Testis (tissue), 3 donors: ENCODE measurements around the gene RXRA. TPM values are rescaled to one million over a fixed set of nuclear protein-coding genes. Genes with fewer than 3 reads are reported as not detected.

ENCODE experiments used
- DNase-seq: peaks from one replicate; pipeline ENCODE4 v3.0.0-alpha.2; 2019
- H3K27ac ChIP-seq, 2 donors: fragments of 200-600 bp; sonication (generic); one replicate each; pipeline ENCODE4 v1.5.1; 2019
- H3K27me3 ChIP-seq: fragments of 200-600 bp; sonication (generic); one replicate; pipeline ENCODE4 v1.5.1; 2019
- H3K36me3 ChIP-seq: fragments of 200-600 bp; sonication (generic); one replicate; pipeline ENCODE4 v1.5.1; 2017; ENCODE audit warnings: low read depth; ENCODE audit errors: missing control alignments
- H3K4me1 ChIP-seq: fragments of 200-600 bp; sonication (generic); one replicate; pipeline ENCODE4 v1.5.1; 2019
- H3K4me3 ChIP-seq, 2 donors: fragments of 200-600 bp; sonication (generic); one replicate each; pipeline ENCODE4 v1.5.1; 2017 to 2019
- H3K9me3 ChIP-seq: fragments of 200-600 bp; sonication (generic); one replicate; pipeline ENCODE4 v1.5.1; 2017
- CTCF ChIP-seq, 3 experiments: fragments of 450-650 bp in 2 of 3; fragments of 200-600 bp in 1 of 3; sonication (generic) in 1 of 3; IDR thresholded peaks; one replicate each; pipeline ENCODE4 v1.5.1; 2016 to 2019; ENCODE audit warnings: antibody characterized with exemption in 3 of 3, mild to moderate bottlenecking in 2 of 3, moderate library complexity in 1 of 3
- POLR2A ChIP-seq: fragments of 450-650 bp; IDR thresholded peaks from one replicate; pipeline ENCODE4 v1.6.1; 2017; ENCODE audit warnings: antibody characterized with exemption, mild to moderate bottlenecking, moderate library complexity
- WGBS, 2 donors: methylation state at CpG; one replicate each; pipeline ENCODE4 v1.1.5; 2018; 5-methylcytosine and 5-hydroxymethylcytosine counted together
- intact Hi-C: fragments of 100-400 bp; cut with DNase I; formaldehyde crosslinking; loops from one replicate; pipeline ENCODE4 v1.15.1; 2023; ENCODE audit warnings: low total_unique reads
- polyA plus RNA-seq: library from polyadenylated mRNA; stranded (reverse); fragments of 350-450 nt; fragmentation: Illumina TruSeq; extraction: RNeasy Lipid Tissue Mini Kit (QIAGEN cat#74804); gene quantifications from one replicate; pipeline ENCODE4 v1.2.3, GENCODE V29; 2014; ENCODE audit warnings: low read depth, low replicate concordance; ENCODE audit not compliant: insufficient read depth
- total RNA-seq, 2 donors: library from RNA; depleted of rRNA; stranded (reverse); fragments of >200 nt; gene quantifications; one replicate each; pipeline ENCODE4 v1.2.3, GENCODE V29; 2016

RXRA gene
- total and polyA plus RNA-seq, 3 donors from 2014 or later: 31.3 to 61.0 (median 47.3) TPM

- Histone ChIP-seq H3K4me3 (no peak overlapping the region), H3K27ac (no peak overlapping the region), H3K4me1 (peaks cover 34% of the 10 kb centered on the region), H3K27me3 (no peaks in the 10 kb centered on the region), H3K36me3 (no peaks in the 10 kb centered on the region), H3K9me3 (no peaks in the 10 kb centered on the region)
- intact Hi-C loops: no loop called here
- DNase-seq: no peak
- TF ChIP-seq CTCF (IDR thresholded peaks at IDR 0.05) (no peak), POLR2A (no peak)
- WGBS, 2 donors: 96 to 98% methylated on average over 20 to 21 of the region's 21 CpGs
Observed at GRCh38 chr9:134429481-134429880, 103.2 kb downstream of the RXRA start.

GRCh38 chr9:134431095-134431494, 104.8 kb downstream of the RXRA start:
- no peaks in the 10 kb centered on the region for H3K36me3 ChIP-seq
- no peak for TF ChIP-seq POLR2A
- no peak for TF ChIP-seq CTCF (IDR thresholded peaks at IDR 0.05)
- intact Hi-C loops: no loop called here
- peaks cover 39% of the 10 kb centered on the region for H3K4me1 ChIP-seq
- no peak for DNase-seq
- H3K27ac ChIP-seq: no peak overlapping the region
- H3K27me3 ChIP-seq: no peaks in the 10 kb centered on the region
- H3K4me3 ChIP-seq: no peak overlapping the region
- no peaks in the 10 kb centered on the region for H3K9me3 ChIP-seq
- 83 to 100% methylated on average over 2 to 6 of the region's 6 CpGs for WGBS, 2 donors

- intact Hi-C loops: no loop called here
- TF ChIP-seq POLR2A: no peak
- no peak for TF ChIP-seq CTCF (IDR thresholded peaks at IDR 0.05)
- no peak for DNase-seq
- no peaks in the 10 kb centered on the region for H3K27me3 ChIP-seq
- peaks cover 44% of the 10 kb centered on the region for H3K4me1 ChIP-seq
- H3K36me3 ChIP-seq: no peaks in the 10 kb centered on the region
- no peaks in the 10 kb centered on the region for H3K9me3 ChIP-seq
- no peak overlapping the region for H3K4me3 ChIP-seq
- 81% methylated on average over 16 of the region's 16 CpGs; no CpG with 5 or more reads in 1 of the 2 donors for WGBS, 2 donors
- no peak overlapping the region for H3K27ac ChIP-seq
Observed at GRCh38 chr9:134431626-134432025, 105.4 kb downstream of the RXRA start.

GRCh38 chr9:134432471-134432870, 106.2 kb downstream of the RXRA start:
- intact Hi-C loops: no loop called here
- peak overlapping the region in 1 of 2 donors; percentile 9 for H3K27ac ChIP-seq
- no peaks in the 10 kb centered on the region for H3K27me3 ChIP-seq
- no peak for DNase-seq
- WGBS, 2 donors: 81 to 82% methylated on average over 9 to 14 of the region's 14 CpGs
- TF ChIP-seq CTCF (IDR thresholded peaks at IDR 0.05) (no peak), POLR2A (no peak)
- H3K4me1 ChIP-seq: peaks cover 52% of the 10 kb centered on the region
- no peak overlapping the region for H3K4me3 ChIP-seq
- no peaks in the 10 kb centered on the region for H3K36me3 ChIP-seq
- no peaks in the 10 kb centered on the region for H3K9me3 ChIP-seq

- Histone ChIP-seq H3K4me3 (no peak overlapping the region), H3K4me1 (peaks cover 58% of the 10 kb centered on the region), H3K9me3 (no peaks in the 10 kb centered on the region), H3K27ac (peak overlapping the region in 1 of 2 donors; percentile 9), H3K36me3 (no peaks in the 10 kb centered on the region), H3K27me3 (no peaks in the 10 kb centered on the region)
- TF ChIP-seq POLR2A (no peak), CTCF (IDR thresholded peaks at IDR 0.05) (no peak)
- no peak for DNase-seq
- 63 to 70% methylated on average over 14 of the region's 14 CpGs for WGBS, 2 donors
- intact Hi-C loops: no loop called here
Observed at GRCh38 chr9:134433101-134433500, 106.8 kb downstream of the RXRA start.
